RWPE1 (cell line): ENCODE results near the gene ATXN1L.

Experiments used
- CTCF ChIA-PET: fragments of 350-600 bp; sonication (Branson Sonifier 250); formaldehyde crosslinking; extraction: SDS; loops from one replicate; lab custom pipeline; 2021; lab: Yijun Ruan, JAX
- POLR2A ChIA-PET: fragments of 400-600 bp; formaldehyde crosslinking; extraction: SDS; loops from one replicate; lab custom pipeline; 2020; ENCODE audit warnings: antibody characterized with exemption; ENCODE audit not compliant: low non-redundant PET; lab: Yijun Ruan, JAX
- DNase-seq: peaks from one replicate; pipeline ENCODE4 v3.0.0; 2012; ENCODE audit warnings: low spot score
- H3K27ac ChIP-seq: fragments of 450-650 bp; 2 replicates; pipeline ENCODE4 v1.5.1; 2017
- TF ChIP-seq, protein P1 (sequence below): fragments of 450-650 bp; conservative IDR thresholded peaks from 2 replicates; pipeline ENCODE4 v1.5.1; 2017; ENCODE audit warnings: low read depth, mild to moderate bottlenecking

ATXN1L gene

DNA sequence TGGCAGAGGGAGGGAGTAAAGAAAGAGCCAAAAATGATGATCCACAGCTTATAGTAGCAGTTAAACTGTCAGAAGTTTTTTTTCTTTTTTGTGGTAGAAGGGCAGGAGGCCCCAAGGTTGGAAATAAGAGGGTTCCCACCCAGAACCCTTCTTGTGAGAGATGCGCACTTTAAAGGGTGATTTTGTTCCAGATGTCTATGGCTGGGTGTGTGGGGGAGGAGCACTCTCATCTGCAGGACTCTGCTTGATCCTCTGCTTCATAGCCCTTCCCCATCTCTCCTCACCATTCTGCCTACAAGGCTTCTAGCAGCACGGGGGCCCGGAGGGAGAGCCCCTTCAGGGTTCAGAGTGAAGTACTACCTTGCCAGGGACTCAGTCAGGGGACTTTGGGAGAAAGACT lies 6.4 kb downstream of the ATXN1L start:
- ChIA-PET CTCF (no interaction called here), POLR2A (no interaction called here)
- DNase-seq = no peak
- TF ChIP-seq, protein P1, sequence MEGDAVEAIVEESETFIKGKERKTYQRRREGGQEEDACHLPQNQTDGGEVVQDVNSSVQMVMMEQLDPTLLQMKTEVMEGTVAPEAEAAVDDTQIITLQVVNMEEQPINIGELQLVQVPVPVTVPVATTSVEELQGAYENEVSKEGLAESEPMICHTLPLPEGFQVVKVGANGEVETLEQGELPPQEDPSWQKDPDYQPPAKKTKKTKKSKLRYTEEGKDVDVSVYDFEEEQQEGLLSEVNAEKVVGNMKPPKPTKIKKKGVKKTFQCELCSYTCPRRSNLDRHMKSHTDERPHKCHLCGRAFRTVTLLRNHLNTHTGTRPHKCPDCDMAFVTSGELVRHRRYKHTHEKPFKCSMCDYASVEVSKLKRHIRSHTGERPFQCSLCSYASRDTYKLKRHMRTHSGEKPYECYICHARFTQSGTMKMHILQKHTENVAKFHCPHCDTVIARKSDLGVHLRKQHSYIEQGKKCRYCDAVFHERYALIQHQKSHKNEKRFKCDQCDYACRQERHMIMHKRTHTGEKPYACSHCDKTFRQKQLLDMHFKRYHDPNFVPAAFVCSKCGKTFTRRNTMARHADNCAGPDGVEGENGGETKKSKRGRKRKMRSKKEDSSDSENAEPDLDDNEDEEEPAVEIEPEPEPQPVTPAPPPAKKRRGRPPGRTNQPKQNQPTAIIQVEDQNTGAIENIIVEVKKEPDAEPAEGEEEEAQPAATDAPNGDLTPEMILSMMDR = no peak
- no peak overlapping the region for H3K27ac ChIP-seq

DNA sequence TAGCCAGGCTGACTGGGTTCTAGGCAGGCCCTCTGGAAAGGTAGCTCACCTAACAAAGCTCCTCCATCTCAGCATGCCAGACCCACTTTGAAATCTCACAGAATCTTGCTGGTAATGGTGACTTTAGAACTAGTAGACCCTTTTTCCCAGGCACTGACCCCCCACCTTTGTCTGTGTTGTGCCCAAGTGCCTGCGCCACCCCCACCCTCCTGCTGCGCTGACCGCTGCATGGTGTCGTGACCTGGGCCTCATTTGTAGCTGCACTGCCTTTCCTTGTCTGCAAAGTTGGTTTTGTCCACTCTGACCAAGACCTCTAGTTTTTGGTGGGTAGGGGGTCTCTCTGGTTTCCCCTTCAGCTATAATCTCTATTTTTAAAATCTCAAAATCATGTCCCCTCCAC lies 6.8 kb downstream of the ATXN1L start:
- CTCF ChIA-PET = interaction anchor here (0.5 to 1.0 kb wide), 2 partner anchors 23 to 109 kb away, joined by 3 read pairs; no protein-coding TSS in a partner anchor
- TF ChIP-seq, protein P1 = no peak
- H3K27ac ChIP-seq = no peak overlapping the region
- POLR2A ChIA-PET = no interaction called here
- DNase-seq = no peak

DNA sequence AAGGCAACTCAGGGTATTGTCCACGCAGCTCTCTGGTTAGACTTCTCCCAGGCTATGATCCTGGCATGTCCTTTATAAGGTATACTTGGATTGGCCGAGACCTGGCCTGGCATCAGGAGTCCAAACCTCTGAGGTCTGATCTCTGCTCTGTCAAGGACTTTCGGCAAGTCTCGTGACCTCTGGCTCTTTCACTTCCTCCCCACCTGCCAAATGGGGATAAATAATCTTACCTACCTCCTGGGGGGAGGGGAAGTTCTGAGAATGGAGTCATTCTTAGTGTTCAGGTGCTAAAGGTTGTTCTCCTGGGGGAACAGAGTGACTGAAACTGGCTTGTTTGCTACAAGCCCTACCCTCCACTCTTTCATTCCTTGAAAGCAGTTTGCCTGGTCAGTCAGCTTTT lies 7.6 kb downstream of the ATXN1L start:
- H3K27ac ChIP-seq = no peak overlapping the region
- no peak for DNase-seq
- TF ChIP-seq, protein P1 = no peak
- POLR2A ChIA-PET = no interaction called here
- CTCF ChIA-PET = interaction anchor here (0.6 to 1.0 kb wide), 2 partner anchors 23 to 1150 kb away, joined by 3 read pairs; no protein-coding TSS in a partner anchor

DNA sequence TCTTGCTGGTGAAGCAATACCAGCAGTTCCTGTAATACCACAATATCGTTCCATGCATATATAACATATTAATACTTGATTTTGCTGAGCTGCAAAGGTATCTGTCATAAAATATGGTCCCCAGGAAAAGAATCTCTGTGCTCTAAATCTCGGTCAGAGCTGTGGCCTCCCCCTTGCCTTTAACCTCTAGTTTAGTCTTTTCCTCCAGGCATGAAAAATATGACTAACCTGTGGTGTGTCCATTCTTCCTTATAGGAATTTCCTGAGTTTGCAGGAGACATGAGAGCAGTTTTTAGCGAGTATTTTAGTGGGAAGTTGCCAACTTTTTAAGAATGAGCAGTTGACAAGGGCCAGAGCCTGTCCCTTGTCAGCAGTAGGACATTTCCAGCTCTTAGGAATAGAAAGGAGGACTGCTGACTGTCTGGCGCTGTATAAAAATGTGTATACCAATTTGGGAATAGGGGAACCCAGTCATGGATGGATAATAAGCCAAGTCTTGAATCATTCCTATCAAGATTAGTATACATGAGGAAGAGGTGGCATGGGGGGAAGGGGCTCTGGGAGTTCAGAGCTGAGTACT lies 8.7 kb downstream of the ATXN1L start:
- TF ChIP-seq, protein P1 = no peak
- no peak overlapping the region for H3K27ac ChIP-seq
- ChIA-PET POLR2A (no interaction called here), CTCF (interaction anchor here (1.4 kb wide), 1 partner anchor 29 kb away, joined by 3 read pairs; the partner anchor contains the start of gene ZNF821)
- no peak for DNase-seq

DNA sequence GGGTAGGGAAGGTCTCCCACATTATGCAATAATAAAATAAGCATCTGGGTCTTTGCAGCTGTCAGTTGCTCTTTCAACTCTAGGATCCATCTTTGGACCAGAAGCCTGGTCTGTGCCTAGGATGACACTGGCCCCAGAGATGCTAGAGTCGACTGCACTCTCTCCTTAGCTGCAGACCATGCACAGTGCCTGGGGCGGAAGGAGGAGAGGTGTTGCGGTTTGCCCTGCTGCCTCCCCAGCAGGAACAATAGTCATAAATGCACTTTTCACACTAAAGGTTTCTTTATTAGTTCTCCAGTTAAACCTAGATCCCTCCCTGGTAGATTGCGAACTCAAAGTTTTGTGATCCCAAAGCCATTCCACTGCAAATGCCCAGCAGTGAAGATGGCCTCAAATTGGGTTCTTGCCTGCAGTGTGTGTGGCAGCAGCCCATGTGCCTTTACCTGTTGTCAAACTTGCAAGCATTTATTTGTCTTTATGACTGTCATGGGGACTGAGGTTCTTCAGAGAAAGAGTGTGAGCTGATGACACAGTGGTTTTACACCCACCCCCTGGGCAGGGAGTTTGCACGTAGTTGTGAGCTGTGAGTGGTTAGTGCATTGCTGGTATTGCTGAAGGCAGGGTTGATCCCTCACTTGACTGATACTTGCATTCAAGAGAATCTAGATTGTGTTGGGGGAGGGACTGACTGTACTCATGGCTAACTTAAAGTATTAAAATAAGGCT lies 10.3 kb downstream of the ATXN1L start:
- CTCF ChIA-PET = interaction anchor here (1.4 kb wide), 1 partner anchor 28 kb away, joined by 3 read pairs; the partner anchor contains the start of gene ZNF821
- DNase-seq = no peak
- no peak overlapping the region for H3K27ac ChIP-seq
- POLR2A ChIA-PET = no interaction called here
- TF ChIP-seq, protein P1 = no peak

DNA sequence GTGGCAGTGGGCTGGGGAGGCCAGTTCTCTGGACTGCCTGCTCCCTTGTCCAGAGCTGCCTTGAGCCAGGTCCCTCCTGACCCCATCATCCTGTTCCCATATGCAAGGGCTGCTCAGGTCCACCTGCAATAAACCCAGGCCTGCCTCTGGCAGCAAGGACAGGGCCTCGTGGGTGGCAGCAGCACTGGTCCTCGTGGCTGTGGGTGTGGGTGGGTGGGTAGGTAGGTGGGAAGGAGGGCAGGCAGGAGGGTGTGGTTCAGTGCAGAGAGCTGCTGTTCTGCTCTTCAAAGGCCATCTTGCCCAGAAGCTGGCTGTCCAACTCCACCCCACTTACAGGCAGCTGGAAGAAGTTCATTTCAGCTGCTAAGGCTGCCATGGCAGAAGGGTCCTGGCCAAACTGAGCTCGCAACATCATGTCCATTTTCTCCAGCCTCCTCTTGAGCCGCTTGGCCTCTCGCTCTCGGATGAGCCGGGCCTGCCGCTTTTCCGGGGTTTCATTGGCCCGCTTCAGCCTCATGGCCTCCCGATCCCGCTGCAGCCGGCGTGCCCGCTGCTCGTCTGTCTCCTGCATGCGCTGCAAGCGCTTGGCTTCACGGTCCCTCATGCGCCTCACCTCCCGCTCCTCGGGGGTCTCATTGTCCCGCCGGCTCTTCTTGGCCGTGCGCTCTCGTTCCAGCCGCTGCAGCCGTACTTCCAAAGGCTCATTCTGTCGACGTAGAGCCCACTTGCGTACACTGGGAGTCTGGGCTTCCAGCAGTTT lies 14.2 kb downstream of the ATXN1L start:
- POLR2A ChIA-PET = no interaction called here
- DNase-seq = no peak
- no peak overlapping the region; the same call in 1 of the 2 replicates for H3K27ac ChIP-seq
- CTCF ChIA-PET = no interaction called here
- TF ChIP-seq, protein P1 = no peak
